GM18508 (cell line): ENCODE measurements around the gene ACTL8.

Source experiments
- ATAC-seq: cut with Tn5 transposase; IDR thresholded peaks from one replicate; pipeline ENCODE4 v1.9.1; 2021; ENCODE audit warnings: moderate number of reproducible peaks; ENCODE audit not compliant: insufficient read depth, unreplicated experiment

ACTL8 gene

GRCh38 chr1:17765444-17766411 lies 10.6 kb downstream of the ACTL8 start:
- no peak for ATAC-seq

GRCh38 chr1:17768651-17769241 lies 13.6 kb downstream of the ACTL8 start:
- no peak for ATAC-seq

- ATAC-seq = no peak
These were observed 15.8 kb downstream of the ACTL8 start for GRCh38 chr1:17770983-17771382.

- no peak for ATAC-seq
These were observed 17.6 kb downstream of the ACTL8 start for GRCh38 chr1:17772615-17773212.

- ATAC-seq = no peak
These were observed 18.6 kb downstream of the ACTL8 start for GRCh38 chr1:17773591-17774326.

GRCh38 chr1:17774452-17774851 lies 19.3 kb downstream of the ACTL8 start:
- no peak for ATAC-seq

- ATAC-seq = no peak
These were observed 20.7 kb downstream of the ACTL8 start for GRCh38 chr1:17775796-17776195.

- ATAC-seq = no peak
These were observed 21.3 kb downstream of the ACTL8 start for GRCh38 chr1:17776426-17776825.

GRCh38 chr1:17777330-17777729 lies 22.2 kb downstream of the ACTL8 start:
- no peak for ATAC-seq

- no peak for ATAC-seq
These were observed 22.7 kb downstream of the ACTL8 start for GRCh38 chr1:17777818-17778217.

GRCh38 chr1:17780916-17781315 lies 25.8 kb downstream of the ACTL8 start:
- no peak for ATAC-seq

GRCh38 chr1:17789926-17790325 lies 34.8 kb downstream of the ACTL8 start:
- ATAC-seq = no peak

GRCh38 chr1:17790383-17791054 lies 35.4 kb downstream of the ACTL8 start:
- no peak for ATAC-seq

- no peak for ATAC-seq
These were observed 35.9 kb downstream of the ACTL8 start for GRCh38 chr1:17791055-17791390.

- no peak for ATAC-seq
These were observed 36.3 kb downstream of the ACTL8 start for GRCh38 chr1:17791480-17791879.

- no peak for ATAC-seq
These were observed 37.3 kb downstream of the ACTL8 start for GRCh38 chr1:17792421-17792820.

GRCh38 chr1:17795081-17795809 lies 40.1 kb downstream of the ACTL8 start:
- ATAC-seq = no peak

GRCh38 chr1:17795836-17796645 lies 40.9 kb downstream of the ACTL8 start:
- ATAC-seq = no peak

- ATAC-seq = no peak
These were observed 42.3 kb downstream of the ACTL8 start for GRCh38 chr1:17797478-17797877.
